Non-pigmented ciliary epithelial cell (primary cell): ENCODE data around the gene KLHL29.

Source experiments
- DNase-seq: peaks from one replicate; pipeline ENCODE4 v3.0.0-alpha.2; 2010; ENCODE audit warnings: low read depth

KLHL29 gene

GRCh38 chr2:23571085-23571484 lies 186.1 kb downstream of the KLHL29 start:
- DNase-seq = no peak

DNA sequence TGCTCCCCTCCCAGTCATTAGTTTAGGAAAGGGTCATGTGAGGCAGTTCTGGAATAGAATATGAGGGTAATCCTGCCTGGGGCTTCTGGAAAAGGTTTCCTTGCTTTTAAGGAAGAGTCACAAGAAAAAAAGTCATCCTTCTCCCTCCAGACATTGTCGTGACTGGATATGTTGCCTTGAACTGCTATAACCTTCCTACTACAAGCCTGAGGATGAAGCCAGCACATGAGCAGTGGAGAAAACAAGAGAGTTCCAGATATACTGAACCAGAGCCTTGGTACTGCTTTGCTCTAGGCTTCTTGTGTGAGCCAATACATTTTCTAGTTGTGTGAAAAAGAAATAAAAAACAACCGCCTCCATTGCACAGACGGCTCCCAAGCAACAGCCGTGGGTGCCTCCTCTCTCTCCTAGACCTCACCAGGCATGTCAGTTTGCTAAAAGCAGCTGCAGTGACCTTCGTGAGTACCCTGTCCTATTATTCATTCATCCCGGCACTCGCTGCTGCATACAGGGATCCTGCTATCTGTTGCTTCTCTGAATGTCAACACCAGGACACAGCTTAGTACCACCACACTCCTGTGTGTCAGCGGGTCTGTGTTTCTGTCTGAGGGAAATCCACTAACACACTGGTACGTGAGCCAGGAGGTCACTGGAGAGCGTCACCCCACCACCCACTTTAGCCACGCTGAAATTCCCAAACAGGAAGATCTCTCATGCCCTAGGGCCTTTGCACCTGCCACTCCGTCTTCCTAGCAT lies 186.7 kb downstream of the KLHL29 start:
- DNase-seq = no peak

DNA sequence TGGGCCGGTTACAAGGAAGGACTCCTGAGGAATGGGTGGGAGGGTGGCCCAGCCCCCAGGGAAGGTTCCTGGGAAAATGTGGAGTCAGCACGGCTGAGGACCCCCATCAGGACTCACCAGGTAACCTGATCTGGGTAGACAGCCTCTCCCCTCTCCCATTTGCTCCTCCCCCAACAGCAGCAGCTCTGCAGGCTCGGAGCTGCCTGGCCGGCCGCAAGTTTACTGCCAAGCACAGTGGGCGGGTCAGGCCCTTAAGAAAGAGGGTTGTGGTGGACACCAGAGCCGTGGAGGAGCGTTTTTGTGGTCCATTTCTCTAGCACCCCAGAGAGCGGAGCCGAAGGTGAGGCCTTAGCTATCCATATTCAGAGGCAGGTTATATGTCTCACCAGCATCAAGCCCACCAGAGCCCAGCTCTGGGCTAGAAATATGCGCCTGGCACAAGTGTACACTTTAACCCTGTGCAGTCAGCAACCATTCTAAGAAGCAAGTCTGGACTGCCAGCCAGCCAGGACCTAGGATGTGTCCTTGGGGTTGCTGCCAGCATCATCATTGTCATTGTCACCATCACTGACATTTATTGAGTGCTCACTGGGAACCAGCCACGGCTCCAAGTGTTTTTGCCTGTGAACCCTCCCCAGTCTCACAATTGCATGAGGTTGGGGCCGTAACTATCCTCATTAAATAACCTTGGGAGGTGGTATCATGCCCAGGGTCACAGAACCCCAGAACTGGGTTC lies 190.1 kb downstream of the KLHL29 start:
- no peak for DNase-seq

- no peak for DNase-seq
These were observed 194.1 kb downstream of the KLHL29 start for GRCh38 chr2:23578964-23579671.

DNA sequence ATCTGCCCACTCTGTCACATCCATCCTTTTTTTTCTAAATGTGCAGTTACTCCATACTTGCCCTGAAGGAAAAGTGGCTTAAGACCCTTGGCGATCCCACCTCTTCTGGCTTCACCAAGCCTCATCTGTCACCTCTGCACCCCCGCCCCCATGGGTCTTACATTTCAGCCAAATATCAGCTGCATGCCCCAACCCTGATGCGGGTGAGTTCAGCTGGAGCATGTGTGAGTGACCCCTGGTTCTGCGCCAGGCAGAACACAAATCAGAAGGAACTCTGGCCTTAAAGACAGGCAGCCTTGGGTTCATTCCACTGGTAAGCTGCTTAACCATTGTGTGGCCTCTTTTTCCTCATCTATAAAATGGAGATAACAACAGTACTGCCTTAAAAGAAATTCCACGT lies 194.7 kb downstream of the KLHL29 start:
- no peak for DNase-seq

GRCh38 chr2:23583467-23583866 lies 198.5 kb downstream of the KLHL29 start:
- DNase-seq = no peak

GRCh38 chr2:23584054-23584745 lies 199.2 kb downstream of the KLHL29 start:
- no peak for DNase-seq

- DNase-seq = no peak
These were observed 200.5 kb downstream of the KLHL29 start for GRCh38 chr2:23585273-23586170.

GRCh38 chr2:23586741-23587306 lies 201.8 kb downstream of the KLHL29 start:
- DNase-seq = no peak

DNA sequence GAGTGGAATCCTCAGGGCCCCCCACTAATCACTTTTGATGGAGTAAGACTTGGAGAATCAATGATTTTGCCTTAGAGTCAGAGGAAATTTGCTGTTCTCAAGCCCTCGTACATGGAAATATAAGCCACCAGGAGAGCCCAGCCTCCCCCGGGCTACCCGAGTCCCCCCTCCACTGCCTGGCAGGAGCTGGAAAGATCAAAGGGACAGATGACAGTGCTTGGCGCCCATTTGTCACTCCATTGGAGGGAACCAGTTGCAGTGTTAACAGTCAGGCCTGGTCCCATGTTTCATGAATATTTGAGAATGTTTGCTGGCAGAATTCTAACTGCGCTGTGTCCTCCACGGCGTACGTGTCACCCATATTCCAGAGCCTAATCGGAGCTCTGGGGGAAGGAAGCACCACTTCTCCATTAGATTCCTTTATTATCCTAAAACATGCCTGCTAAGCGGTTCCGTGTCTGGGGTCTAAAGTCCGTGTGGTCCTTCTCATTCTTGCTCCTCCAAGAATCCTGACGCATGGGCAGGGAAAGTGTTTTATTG lies 202.4 kb downstream of the KLHL29 start:
- no peak for DNase-seq

DNA sequence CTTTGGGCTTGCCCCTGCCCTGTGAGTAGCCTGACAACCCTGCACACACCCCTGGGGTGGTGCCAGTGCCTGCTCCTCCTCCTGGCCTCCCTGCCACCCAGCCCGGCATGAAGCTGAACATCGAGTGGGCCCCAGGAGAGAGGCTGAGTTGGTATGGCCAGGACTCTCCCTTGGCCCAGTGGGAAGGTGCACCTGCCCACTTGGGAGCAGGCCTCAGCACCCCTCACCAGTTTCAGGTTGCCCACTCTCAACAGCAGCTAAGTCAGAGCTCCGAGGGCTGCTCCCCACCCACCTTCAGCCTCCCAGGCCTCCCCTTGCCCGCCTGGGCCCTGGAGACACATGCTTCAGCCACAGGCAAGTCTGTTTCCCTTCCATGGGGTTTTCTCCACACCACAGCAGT lies 203.1 kb downstream of the KLHL29 start:
- DNase-seq = no peak

GRCh38 chr2:23588508-23589201 lies 203.7 kb downstream of the KLHL29 start:
- DNase-seq = no peak

DNA sequence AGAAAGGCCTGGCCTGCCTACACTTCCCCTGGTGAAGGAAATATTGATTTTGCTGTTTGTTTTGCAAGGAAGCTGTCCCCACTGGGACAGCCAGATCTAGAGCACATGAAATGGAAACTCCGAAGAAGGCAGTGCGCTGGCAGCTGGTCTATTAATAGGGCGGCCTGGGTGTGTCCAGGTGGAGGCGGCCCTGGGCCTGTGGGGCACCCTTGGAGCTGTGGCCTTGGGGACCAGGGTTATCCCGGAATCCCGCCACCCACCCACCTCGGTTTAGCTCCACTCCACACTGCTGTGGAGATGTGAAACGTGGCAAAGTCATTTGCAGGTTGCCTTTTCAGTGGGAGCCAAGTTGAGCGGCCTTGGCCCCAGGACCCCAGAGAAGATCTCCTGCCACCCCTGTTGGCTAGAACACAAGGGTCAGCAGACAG lies 204.3 kb downstream of the KLHL29 start:
- DNase-seq = no peak

DNA sequence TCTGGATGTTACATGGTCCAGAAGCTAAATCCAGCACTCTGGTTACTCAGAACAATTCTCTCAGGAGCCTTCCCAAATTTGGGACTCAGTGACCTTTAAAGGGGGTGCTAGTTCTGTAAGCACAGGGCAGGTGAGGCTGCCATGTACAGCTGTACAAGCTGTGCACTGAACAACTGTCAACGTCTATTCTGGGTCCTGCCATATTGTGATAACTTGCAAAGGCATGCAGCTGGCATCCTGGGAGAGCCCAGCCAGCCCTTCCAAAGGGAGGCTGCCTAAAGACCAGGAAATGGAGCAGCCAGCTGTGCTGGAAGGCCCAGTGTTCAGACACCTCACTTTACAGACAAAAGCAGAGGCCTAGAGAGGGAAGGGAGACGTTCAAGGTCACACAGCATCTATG lies 204.8 kb downstream of the KLHL29 start:
- no peak for DNase-seq

DNA sequence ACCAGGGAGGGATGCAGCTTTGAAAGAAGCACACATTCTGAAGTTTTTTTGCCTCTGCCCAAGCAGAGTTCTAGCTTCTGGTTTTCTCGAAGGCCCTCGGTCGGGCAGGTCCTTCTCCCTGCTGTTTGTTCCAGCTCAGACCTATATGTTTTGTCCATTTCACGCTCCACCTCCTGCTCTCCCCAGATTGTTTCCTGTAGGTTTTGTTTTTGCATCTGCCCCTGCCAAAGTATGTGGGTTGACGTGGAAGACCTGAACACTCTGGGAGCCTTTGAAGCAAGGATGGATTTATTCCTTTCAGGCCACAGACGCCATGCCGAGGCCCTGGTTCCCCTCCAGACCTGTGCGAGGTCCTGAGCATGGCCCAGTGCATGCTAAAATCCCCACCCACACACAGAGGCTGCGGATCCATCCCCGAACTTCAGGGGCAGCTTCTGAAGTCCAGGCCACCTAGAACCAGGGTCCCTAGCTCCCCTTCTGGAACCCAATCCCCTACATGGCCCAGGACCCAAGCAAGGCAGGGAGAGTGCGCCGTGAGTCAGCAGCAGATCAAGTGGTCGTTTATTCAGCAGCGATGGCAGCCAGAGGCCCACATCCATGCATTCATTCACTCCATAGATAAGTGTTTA lies 205.4 kb downstream of the KLHL29 start:
- no peak for DNase-seq

GRCh38 chr2:23591111-23591510 lies 206.1 kb downstream of the KLHL29 start:
- no peak for DNase-seq

- no peak for DNase-seq
These were observed 207.2 kb downstream of the KLHL29 start for GRCh38 chr2:23592061-23592685.

DNA sequence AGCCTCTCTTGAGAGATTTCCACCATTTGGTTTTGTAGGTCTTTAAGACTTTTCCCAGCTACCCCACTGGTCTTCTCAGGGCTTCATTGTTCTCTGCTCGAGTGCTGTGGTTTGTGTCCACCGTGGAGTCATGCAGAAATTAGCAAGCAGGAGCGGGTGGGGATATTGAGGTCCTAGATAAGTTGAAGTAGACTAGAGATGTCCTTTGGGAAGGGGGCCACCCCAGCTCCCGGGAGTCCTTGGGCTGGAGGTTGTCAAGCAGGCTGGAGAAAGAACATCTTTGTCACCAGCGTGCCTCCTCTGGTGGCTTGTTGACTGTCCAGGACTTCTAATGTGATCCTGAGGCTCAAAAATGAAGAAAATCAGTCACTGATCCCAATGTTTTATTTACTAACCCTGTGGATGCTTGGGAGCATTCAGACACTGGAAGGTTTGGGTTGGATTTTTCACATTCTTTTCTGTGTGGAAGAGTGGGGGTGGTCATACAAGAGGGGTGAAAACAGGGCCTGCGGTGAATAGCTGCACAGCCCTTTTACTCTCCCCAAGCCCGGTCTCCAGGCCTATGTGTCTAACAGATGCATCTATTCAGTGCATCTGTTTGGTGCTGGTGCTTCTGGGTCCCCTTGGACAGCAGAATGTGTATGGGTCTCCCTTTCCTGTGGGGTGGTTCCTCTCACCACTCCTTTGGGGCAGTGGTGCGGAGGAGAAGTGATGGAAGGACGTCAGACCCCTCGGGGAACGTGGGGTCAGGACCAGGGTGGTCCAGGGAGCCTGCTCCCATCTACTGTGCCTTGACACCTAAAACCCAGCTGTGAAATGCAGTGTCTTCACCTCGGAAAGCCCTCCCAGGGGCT lies 208.1 kb downstream of the KLHL29 start:
- no peak for DNase-seq
